Pancreas (tissue), 10 donors: Measurements from ENCODE around the gene HOXB5. TPM values are rescaled to one million over a fixed set of nuclear protein-coding genes. Genes with fewer than 3 reads are reported as not detected.

Experiments
- ATAC-seq, 4 donors: fragments of 200-7000 bp; cut with Tn5 transposase; one replicate each; pipeline versions ENCODE4 v1.8.0 to v1.9.1; 2020; ENCODE audit warnings: mild to moderate bottlenecking in 4 of 4, moderate library complexity in 4 of 4
- DNase-seq, 6 donors: peaks; one replicate each; pipeline ENCODE4 v3.0.0-alpha.2; 2020
- FAIRE-seq: peaks from 2 replicates; lab custom pipeline; 2012; peaks lifted over from hg19 to GRCh38; lab: Jason Lieb, UNC
- H3K27ac ChIP-seq, 4 donors: fragments of 200-600 bp; sonication (generic); 1 replicate in 3 of 4; 2 replicates in 1 of 4; pipeline versions ENCODE4 v1.5.0 to v1.8.0; 2020
- H3K27me3 ChIP-seq, 4 donors: fragments of 200-600 bp; one replicate each; pipeline ENCODE4 v1.8.0; 2021
- H3K36me3 ChIP-seq, 3 donors: fragments of 200-600 bp; sonication (generic) in 1 of 3; one replicate each; pipeline versions ENCODE4 v1.5.0 to v1.8.0; 2020 to 2021
- H3K4me1 ChIP-seq, 3 donors: fragments of 200-600 bp; one replicate each; pipeline ENCODE4 v1.8.0; 2021
- H3K4me3 ChIP-seq, 4 donors: fragments of 200-600 bp; sonication (generic) in 2 of 4; one replicate each; pipeline versions ENCODE4 v1.5.0 to v1.8.0; 2020 to 2021
- H3K9me3 ChIP-seq, 4 donors: fragments of 200-600 bp; one replicate each; pipeline ENCODE4 v1.8.0; 2021
- WGBS, 2 donors: extraction: QIAGEN DNeasy Blood & Tissue Kit; methylation state at CpG; one replicate each; pipeline ENCODE4 v1.1.7; 2013; 5-methylcytosine and 5-hydroxymethylcytosine counted together
- intact Hi-C, 3 donors: fragments of 100-400 bp; cut with DNase I; formaldehyde crosslinking; loops; one replicate each; pipeline versions ENCODE4 v1.11.1 to v1.14.2; 2022
- polyA plus RNA-seq, 2 donors: library from polyadenylated mRNA; stranded (reverse); fragments of 200-250 nt; gene quantifications; one replicate each; pipeline ENCODE4 v1.2.3, GENCODE V29; 2013
- total RNA-seq, 6 donors: library from RNA; stranded (reverse); fragmentation: NEBNext Ultra II Directional in 4 of 6; extraction: Animal tissue kit (Norgen Biotek cat#: 25700) in 4 of 6; gene quantifications; one replicate each; pipeline versions ENCODE4 v1.2.1 to v1.2.4, GENCODE V29; 2021 to 2023
- TF ChIP-seq, protein P1 (sequence below), 4 donors: fragments of 200-600 bp; sonication (generic) in 3 of 4; IDR thresholded peaks; one replicate each; pipeline versions ENCODE4 v1.5.0 to v1.8.0; 2021; ENCODE audit warnings: antibody characterized with exemption in 4 of 4
- donor health status: healthy with polysubstance abuse.
- donor health status: DM: no; HTN: no; CAD: no; lungs with moderate emphysema.
- donor health status: DM: no; HTN: no; CAD: no.
- donor health status: control.
- donor health status: control.
- donor health status: Bipolar disorder and iron deficiency.
- donor health status: DM: yes; HTN: yes; CAD: no.
- donor health status: DM: no; HTN: no; CAD: no.
- donor health status: DM: no; HTN: no; CAD: no.
- donor health status: DM: yes; HTN: yes; CAD: no.

Gene HOXB5
- total and polyA plus RNA-seq, 8 donors: 0.19 to 1.0 (median 0.38) TPM

DNA sequence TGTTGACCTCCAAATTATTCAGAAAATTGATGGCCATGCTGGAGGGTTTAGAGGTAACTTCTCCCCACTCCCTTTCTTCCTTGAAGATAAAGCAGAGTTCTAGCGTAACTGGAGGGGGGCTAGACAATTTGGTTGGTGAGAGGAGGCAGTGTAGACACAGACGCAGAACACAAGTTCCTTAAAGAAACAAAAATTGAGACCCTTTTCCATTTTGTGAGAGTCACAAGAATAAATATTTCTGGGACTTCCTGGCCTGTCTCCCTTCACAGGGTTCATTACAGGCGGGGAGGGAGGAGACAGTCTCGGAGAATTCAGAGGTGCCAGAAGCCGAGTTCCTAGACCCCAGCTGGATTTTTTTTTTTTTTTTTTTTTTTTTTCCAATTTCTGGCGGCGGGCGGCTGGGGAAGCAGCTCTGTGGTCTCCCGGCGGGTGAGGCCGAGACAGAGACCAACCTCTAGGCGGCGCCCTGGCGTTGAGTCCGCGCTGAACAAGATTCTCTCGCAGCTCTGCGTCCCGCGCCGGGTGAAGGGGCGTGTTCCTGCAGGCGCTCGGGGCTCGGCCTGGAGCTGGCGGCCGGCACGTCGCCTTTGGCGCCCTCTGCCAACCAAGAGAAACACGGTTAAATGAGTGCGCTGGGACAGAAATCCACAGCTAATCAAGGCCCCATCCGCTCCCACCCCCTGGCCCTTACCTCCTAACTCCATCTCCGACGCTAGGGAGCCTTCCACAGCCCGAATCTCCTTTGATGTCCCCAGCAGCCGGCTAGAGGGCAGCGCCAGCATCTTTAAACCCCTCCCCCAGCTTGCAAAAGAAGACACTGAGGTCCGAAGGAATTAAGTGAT lies 42.8 kb upstream of the HOXB5 start:
- intact Hi-C loops: no loop called here
- FAIRE-seq (no peak), DNase-seq (peak; percentile 39 to 90 (median 66)), ATAC-seq (peak; percentile 66 to 93 (median 87))
- Histone ChIP-seq H3K36me3 (no peaks in the 10 kb centered on the region), H3K4me3 (no peak overlapping the region), H3K27ac (no peak overlapping the region), H3K4me1 (no peaks in the 10 kb centered on the region), H3K27me3 (peaks cover 0 to 63% (median 29%) of the 10 kb centered on the region in 4 donors), H3K9me3 (no peaks in the 10 kb centered on the region)
- 4% methylated on average over 38 to 39 of the region's 39 CpGs for WGBS, 2 donors
- TF ChIP-seq, protein P1, sequence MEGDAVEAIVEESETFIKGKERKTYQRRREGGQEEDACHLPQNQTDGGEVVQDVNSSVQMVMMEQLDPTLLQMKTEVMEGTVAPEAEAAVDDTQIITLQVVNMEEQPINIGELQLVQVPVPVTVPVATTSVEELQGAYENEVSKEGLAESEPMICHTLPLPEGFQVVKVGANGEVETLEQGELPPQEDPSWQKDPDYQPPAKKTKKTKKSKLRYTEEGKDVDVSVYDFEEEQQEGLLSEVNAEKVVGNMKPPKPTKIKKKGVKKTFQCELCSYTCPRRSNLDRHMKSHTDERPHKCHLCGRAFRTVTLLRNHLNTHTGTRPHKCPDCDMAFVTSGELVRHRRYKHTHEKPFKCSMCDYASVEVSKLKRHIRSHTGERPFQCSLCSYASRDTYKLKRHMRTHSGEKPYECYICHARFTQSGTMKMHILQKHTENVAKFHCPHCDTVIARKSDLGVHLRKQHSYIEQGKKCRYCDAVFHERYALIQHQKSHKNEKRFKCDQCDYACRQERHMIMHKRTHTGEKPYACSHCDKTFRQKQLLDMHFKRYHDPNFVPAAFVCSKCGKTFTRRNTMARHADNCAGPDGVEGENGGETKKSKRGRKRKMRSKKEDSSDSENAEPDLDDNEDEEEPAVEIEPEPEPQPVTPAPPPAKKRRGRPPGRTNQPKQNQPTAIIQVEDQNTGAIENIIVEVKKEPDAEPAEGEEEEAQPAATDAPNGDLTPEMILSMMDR (IDR thresholded peaks at IDR 0.05): peak in 3 of 4 donors; percentile 27 to 41 (median 39)

DNA sequence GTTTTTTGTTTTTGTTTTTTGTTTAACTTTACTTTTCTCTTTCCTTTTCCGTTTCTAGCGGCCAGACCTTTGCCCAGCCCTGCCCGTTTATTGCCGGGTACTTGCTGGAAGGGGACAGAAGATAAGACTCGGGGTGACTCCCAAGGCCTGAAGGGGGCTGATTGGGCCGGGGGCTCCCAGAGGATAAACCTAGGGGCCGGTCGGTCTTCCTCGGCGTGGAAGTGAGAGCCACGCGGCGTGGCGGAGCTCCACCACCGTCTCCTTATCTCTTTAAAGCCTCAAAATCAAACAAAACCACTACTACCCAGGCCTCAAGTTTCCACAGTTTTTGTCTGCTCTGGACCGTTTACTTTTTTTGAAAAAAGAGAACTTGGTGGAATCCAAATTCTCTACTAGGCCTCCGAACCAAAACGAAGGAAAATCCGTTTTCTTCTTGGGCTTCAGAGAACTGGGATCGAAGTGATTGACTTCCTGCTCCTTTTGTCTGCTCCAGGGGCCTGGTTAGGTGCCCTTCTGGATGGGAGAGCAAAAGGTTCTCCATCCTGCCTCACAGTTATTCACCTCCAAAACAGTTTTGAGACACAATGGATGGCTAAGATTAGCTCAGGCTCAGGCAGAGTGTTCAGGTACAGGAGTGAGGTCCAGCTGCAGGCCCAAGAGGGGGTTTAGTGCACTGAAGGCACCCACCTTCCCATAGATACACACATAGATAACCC lies 41.1 kb upstream of the HOXB5 start:
- no peak overlapping the region for H3K27ac ChIP-seq
- no peak for ATAC-seq

DNA sequence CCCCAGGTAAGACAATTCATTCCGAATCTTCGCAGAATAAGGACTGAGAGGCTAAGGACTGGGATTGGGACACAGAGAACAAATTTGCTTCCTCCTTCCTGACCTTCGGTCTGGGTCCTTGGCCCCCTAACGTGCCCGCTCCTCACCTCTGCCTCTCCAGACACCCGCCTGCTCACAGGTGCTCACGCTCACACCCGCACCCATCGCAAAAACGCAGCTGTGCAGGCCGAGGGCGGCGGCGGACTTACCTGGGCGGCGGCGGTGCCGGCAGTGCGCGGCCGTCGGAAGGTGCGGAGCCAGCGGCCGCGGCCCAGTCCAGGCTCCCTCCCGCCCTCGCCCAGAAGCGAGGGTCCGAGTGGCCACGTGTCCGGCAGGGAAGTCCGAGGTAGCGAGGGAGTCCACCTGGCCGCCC lies 39.7 kb upstream of the HOXB5 start:
- ATAC-seq: no peak

More for the DNA sequence above, 41.1 kb upstream of the HOXB5 start:
- FAIRE-seq (no peak), DNase-seq (no peak)
- Histone ChIP-seq H3K36me3 (no peaks in the 10 kb centered on the region), H3K4me3 (no peak overlapping the region), H3K9me3 (no peaks in the 10 kb centered on the region), H3K27me3 (peaks cover 1 to 71% (median 31%) of the 10 kb centered on the region in 4 donors), H3K4me1 (no peaks in the 10 kb centered on the region)
- TF ChIP-seq, protein P1 (IDR thresholded peaks at IDR 0.05): no peak
- WGBS, 2 donors: 19 to 25% methylated on average over 20 of the region's 20 CpGs
- intact Hi-C loops: no loop called here

DNA sequence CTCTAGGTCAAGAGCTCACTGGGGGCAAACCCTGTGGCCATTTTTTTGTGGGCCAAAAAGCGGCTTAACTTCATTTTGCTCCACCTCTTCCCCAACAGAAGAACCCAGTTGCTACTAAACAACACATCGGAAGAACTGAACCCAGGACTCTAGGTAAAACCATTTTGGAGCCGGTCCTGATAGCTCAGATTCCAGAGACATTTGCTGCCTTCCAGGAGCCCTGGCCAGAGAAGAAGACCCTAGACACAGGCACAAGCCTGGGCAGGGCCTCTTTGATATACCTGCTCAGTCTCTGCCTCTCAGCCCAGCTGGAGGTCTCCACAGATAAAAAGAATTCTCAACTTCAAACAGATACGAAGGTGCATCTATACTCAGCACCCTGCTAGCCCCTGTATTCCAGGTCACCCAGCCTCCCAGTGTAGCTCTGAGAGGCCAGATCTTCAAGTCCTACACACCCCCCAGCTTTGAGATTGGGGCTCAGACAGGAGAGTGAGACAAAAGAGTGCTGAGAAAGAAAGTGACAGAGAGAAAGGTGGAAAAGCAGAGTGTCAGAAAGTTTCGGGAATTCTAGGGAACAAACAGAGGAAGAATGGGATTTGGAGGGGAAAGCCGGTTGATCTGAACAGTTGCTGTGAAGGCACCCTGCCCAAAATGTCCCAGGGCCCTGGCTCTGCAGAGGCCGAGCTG lies 39.1 kb upstream of the HOXB5 start:
- DNase-seq (no peak), FAIRE-seq (no peak), ATAC-seq (no peak)
- H3K4me1 ChIP-seq: no peaks in the 10 kb centered on the region
- H3K27me3 ChIP-seq: peaks cover 13 to 83% (median 35%) of the 10 kb centered on the region in 4 donors
- TF ChIP-seq, protein P1 (IDR thresholded peaks at IDR 0.05): no peak
- no peak overlapping the region for H3K27ac ChIP-seq
- H3K9me3 ChIP-seq: no peaks in the 10 kb centered on the region
- intact Hi-C loops: no loop called here
- H3K4me3 ChIP-seq: no peak overlapping the region
- WGBS, 2 donors: 19 to 28% methylated on average over 7 of the region's 7 CpGs
- no peaks in the 10 kb centered on the region for H3K36me3 ChIP-seq

More for the DNA sequence above, 39.7 kb upstream of the HOXB5 start:
- DNase-seq (no peak), FAIRE-seq (no peak)
- 17% methylated on average over 35 of the region's 35 CpGs for WGBS, 2 donors
- H3K9me3 ChIP-seq: no peaks in the 10 kb centered on the region
- TF ChIP-seq, protein P1 (IDR thresholded peaks at IDR 0.05): no peak
- no peaks in the 10 kb centered on the region for H3K4me1 ChIP-seq
- no peaks in the 10 kb centered on the region for H3K36me3 ChIP-seq
- no peak overlapping the region for H3K27ac ChIP-seq
- intact Hi-C loops: no loop called here
- H3K27me3 ChIP-seq: peaks cover 11 to 78% (median 31%) of the 10 kb centered on the region in 4 donors
- no peak overlapping the region for H3K4me3 ChIP-seq
